DND-41 (cell line): ENCODE measurements around the gene NR6A1.

Source experiments
- ATAC-seq: fragments of 200-7000 bp; cut with Tn5 transposase; 3 replicates; pipeline ENCODE4 v1.9.1; 2021; ENCODE audit warnings: low read depth; ENCODE audit not compliant: insufficient read depth
- DNase-seq: peaks from one replicate; pipeline ENCODE4 v3.0.0-alpha.2; 2020
- H2AFZ ChIP-seq: 2 replicates; pipeline ENCODE4 v1.6.0; 2012; ENCODE audit warnings: low read depth, low read length
- H3K27ac ChIP-seq: 2 replicates; pipeline ENCODE4 v1.5.1; 2012; ENCODE audit warnings: low read length, inconsistent platforms
- H3K27me3 ChIP-seq: fragments of 200-600 bp; sonication (generic); 2 replicates; pipeline ENCODE4 v1.6.0; 2012; ENCODE audit warnings: low read length, mild to moderate bottlenecking, inconsistent platforms; ENCODE audit not compliant: insufficient read depth, poor library complexity
- H3K36me3 ChIP-seq: 2 replicates; pipeline ENCODE4 v1.5.1; 2012; ENCODE audit warnings: low read length, inconsistent platforms; ENCODE audit not compliant: insufficient read depth
- H3K4me1 ChIP-seq: 2 replicates; pipeline ENCODE4 v1.5.1; 2012; ENCODE audit warnings: mild to moderate bottlenecking, low read length; ENCODE audit not compliant: insufficient read depth
- H3K4me2 ChIP-seq: 2 replicates; pipeline ENCODE4 v1.6.0; 2012; ENCODE audit warnings: mild to moderate bottlenecking, moderate library complexity, low read length, inconsistent platforms; ENCODE audit not compliant: insufficient read depth
- H3K4me3 ChIP-seq, 2 experiments: fragments of 200-600 bp in 1 of 2; shearing (Covaris generic) in 1 of 2; 2 replicates each; pipeline ENCODE4 v1.5.1; 2012 to 2016; ENCODE audit warnings: inconsistent platforms in 2 of 2, low read length in 2 of 2, mild to moderate bottlenecking in 2 of 2, low read depth in 1 of 2, moderate library complexity in 1 of 2
- H3K79me2 ChIP-seq: 2 replicates; pipeline ENCODE4 v1.6.0; 2012; ENCODE audit warnings: low read length, inconsistent platforms; ENCODE audit not compliant: insufficient read depth
- H3K9ac ChIP-seq: 2 replicates; pipeline ENCODE4 v1.6.0; 2012; ENCODE audit warnings: low read depth, mild to moderate bottlenecking, inconsistent platforms, low read length, moderate library complexity
- H3K9me3 ChIP-seq: 2 replicates; pipeline ENCODE4 v1.5.1; 2012; ENCODE audit warnings: low read length, moderate library complexity, mild to moderate bottlenecking, inconsistent platforms; ENCODE audit not compliant: insufficient read depth, severe bottlenecking
- H4K20me1 ChIP-seq: 2 replicates; pipeline ENCODE4 v1.6.0; 2012; ENCODE audit warnings: low read length; ENCODE audit not compliant: insufficient read depth
- EZH2 ChIP-seq: IDR thresholded peaks from 3 replicates; pipeline ENCODE4 v1.6.1; 2012; ENCODE audit warnings: borderline replicate concordance, low read depth, mild to moderate bottlenecking, moderate library complexity, low read length, inconsistent platforms; ENCODE audit not compliant: severe bottlenecking
- TF ChIP-seq, protein P1 (sequence below): IDR thresholded peaks from 2 replicates; pipeline ENCODE4 v1.5.1; 2012; ENCODE audit warnings: borderline replicate concordance, low read length, moderate library complexity, mild to moderate bottlenecking; ENCODE audit not compliant: poor library complexity, severe bottlenecking; ENCODE audit errors: extremely low read depth

The NR6A1 gene

DNA sequence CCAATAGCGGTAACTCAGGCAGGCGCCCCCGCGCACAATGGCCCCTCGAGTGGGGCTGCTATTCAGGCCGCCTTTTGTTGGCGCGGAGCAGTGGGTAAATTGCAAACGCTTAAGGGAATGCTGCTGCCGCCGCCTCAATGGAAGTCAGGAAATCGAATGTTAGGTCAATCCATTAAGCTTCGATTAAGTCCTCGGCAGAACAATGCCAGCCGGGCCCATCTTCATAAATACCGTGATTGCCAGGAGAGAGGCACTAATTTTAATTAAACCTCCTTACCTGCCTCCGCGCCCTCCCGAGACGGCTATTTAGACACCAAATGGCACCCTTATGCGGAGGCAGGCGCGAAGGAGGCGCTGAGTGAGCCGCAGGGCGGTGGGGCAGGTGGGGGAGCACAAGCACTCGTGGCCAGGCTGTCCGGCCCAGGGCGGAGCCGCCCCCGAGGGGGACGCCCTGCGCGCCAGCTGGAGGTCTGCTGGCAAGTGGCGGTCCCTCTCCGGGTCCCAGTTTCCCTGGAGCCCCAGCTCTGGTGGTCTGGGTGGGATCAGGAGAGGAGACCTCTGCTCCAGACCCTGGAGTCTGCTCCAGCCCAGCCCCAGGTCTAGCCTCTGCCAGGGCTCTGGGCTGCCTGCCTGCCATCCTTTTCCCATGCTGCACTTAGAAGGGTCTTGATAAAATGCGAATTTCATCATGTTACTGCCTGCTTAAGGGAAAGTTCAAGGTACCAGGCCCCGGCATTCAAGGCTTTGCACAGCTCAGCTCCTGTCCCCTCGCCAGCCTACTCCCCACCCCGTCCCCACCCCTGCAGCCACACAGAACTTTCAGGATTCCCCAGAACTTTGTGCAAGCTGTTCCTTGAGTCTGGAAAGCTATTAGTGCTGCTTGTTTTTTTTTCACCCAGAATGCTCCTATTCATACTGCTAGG is 283.6 kb downstream of the NR6A1 start:
- no peak for ATAC-seq
- Histone ChIP-seq H2AFZ (no peak overlapping the region), H3K36me3 (no peaks in the 10 kb centered on the region), H4K20me1 (no peaks in the 10 kb centered on the region), H3K79me2 (no peaks in the 10 kb centered on the region), H3K9ac (no peak overlapping the region), H3K4me3 (no peak overlapping the region), H3K4me1 (no peaks in the 10 kb centered on the region), H3K27ac (no peak overlapping the region), H3K4me2 (no peak overlapping the region), H3K9me3 (no peaks in the 10 kb centered on the region), H3K27me3 (no peaks in the 10 kb centered on the region)
- DNase-seq, result no peak
- TF ChIP-seq, protein P1, sequence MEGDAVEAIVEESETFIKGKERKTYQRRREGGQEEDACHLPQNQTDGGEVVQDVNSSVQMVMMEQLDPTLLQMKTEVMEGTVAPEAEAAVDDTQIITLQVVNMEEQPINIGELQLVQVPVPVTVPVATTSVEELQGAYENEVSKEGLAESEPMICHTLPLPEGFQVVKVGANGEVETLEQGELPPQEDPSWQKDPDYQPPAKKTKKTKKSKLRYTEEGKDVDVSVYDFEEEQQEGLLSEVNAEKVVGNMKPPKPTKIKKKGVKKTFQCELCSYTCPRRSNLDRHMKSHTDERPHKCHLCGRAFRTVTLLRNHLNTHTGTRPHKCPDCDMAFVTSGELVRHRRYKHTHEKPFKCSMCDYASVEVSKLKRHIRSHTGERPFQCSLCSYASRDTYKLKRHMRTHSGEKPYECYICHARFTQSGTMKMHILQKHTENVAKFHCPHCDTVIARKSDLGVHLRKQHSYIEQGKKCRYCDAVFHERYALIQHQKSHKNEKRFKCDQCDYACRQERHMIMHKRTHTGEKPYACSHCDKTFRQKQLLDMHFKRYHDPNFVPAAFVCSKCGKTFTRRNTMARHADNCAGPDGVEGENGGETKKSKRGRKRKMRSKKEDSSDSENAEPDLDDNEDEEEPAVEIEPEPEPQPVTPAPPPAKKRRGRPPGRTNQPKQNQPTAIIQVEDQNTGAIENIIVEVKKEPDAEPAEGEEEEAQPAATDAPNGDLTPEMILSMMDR, result no peak
- no peak for TF ChIP-seq EZH2

DNA sequence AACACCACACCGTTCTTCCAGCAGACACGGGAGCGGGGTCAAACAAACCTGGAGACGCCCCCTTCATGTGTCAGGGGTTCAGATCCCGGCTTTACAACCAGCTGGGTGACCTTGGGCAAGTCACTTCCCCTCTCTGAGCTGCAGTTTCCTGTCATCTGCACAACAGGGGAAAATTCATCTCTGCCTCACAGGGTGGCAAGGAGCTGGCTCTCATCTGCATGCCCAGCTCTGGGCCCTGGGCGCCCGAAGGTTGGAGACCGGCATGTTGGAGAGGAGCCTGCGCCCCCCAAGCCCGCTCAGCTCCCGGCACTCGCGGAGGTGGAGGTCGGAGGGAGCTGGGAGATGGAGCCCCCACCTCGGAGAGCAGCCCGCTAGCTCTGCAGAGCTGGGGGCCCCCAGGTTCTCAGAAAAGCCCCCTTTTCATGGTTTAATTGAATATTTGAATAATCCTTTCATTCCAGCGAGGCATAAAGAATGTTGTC is 284.3 kb downstream of the NR6A1 start:
- ATAC-seq (no peak), DNase-seq (no peak)
- Histone ChIP-seq H3K27me3 (no peaks in the 10 kb centered on the region), H3K4me3 (no peak overlapping the region), H3K79me2 (no peaks in the 10 kb centered on the region), H3K9me3 (no peaks in the 10 kb centered on the region), H4K20me1 (no peaks in the 10 kb centered on the region), H3K9ac (no peak overlapping the region), H3K4me2 (no peak overlapping the region), H3K4me1 (no peaks in the 10 kb centered on the region), H2AFZ (no peak overlapping the region), H3K36me3 (no peaks in the 10 kb centered on the region), H3K27ac (no peak overlapping the region)
- TF ChIP-seq, protein P1, result no peak
- TF ChIP-seq EZH2, result no peak

DNA sequence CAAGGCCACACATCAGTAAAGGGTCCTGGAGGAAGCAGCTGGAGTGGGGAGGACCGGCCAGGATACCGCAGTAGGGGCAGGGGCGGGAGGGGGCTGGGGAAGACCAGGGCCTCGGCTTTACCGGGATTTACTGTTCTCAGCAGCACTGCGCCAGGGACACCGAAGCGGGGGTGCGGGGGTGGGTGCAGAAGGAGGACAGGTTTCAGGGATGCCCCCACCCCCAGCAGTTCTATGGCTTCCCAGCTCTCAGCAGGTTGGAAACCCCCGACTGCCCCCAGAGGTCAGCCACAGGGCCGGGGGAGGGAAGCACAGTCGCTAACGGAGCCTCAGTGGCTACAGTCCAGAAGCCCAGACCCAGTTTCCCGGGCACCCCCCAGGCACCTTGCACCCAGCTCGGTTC is 285.2 kb downstream of the NR6A1 start:
- H4K20me1 ChIP-seq, result no peaks in the 10 kb centered on the region
- no peak for ATAC-seq
- DNase-seq, result no peak
- no peaks in the 10 kb centered on the region for H3K27me3 ChIP-seq
- TF ChIP-seq EZH2, result no peak
- TF ChIP-seq, protein P1, result no peak
- H3K4me3 ChIP-seq, result no peak overlapping the region
- no peaks in the 10 kb centered on the region for H3K36me3 ChIP-seq
- no peak overlapping the region for H3K4me2 ChIP-seq
- H3K79me2 ChIP-seq, result no peaks in the 10 kb centered on the region
- H3K4me1 ChIP-seq, result no peaks in the 10 kb centered on the region
- no peaks in the 10 kb centered on the region for H3K9me3 ChIP-seq
- no peak overlapping the region for H3K27ac ChIP-seq
- H3K9ac ChIP-seq, result no peak overlapping the region
- no peak overlapping the region for H2AFZ ChIP-seq
